ENCODE data around the gene DDIT3.

DNA sequence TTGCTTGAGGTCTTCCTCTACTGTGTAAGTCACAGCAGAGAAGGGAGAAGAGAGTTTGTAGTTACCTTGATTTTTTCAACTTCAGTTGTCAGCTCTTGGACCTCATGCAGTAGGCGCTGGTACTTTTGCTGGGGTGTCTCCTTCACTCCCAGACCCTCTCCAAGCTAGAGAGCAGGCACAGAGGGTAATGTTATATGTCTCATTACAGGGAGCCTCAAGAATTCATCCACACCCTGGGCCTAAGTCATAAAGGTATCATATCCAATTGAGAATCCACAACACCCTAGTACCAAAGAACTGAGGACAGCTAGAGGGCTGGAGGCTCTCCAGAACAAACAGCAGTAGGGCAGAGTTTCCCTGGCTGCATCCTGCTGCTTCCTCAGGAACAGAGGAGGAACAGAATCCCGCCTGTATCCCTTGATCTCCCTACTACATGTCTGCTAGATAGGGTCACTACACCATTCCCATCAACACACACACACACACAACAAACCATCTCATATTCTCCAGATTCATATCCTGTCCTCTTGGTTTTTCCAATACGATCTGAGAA lies 14.8 kb upstream of the DDIT3 start:
- TF ChIP-seq EZH2 (IDR thresholded peaks at IDR 0.05) (no peak), POLR2AphosphoS5 (IDR thresholded peaks at IDR 0.05; ENCODE audit: borderline replicate concordance, low read depth, low read length) (no peak), FOXP2 (optimal IDR thresholded peaks at IDR 0.05; ENCODE audit: control extremely low read depth, extremely low read length, insufficient read depth) (no peak)
